ENCODE results near the gene B3GALT5. TPM values are rescaled to one million over a fixed set of nuclear protein-coding genes. Genes with fewer than 3 reads are reported as not detected.

The B3GALT5 gene
- total and polyA plus RNA-seq, 2 of the 4 experiments (the other 2 are of a cell fraction): 0.05 to 0.18 TPM

GRCh38 chr21:39675590-39675989 is 62.9 kb downstream of the B3GALT5 start:
- H2AFZ ChIP-seq (replicated peaks; ENCODE audit: low read length, poor library complexity): no peak overlapping the region
- no peak overlapping the region for H3K18ac ChIP-seq (ENCODE audit: low read depth, low read length)
- H3K79me1 ChIP-seq (ENCODE audit: low read depth in 1 of 2, low read length in 2 of 2): no peaks in the 10 kb centered on the region
- H3K27ac ChIP-seq (ENCODE audit: insufficient read depth, low read length): no peak overlapping the region
- dilution Hi-C loops (cut with HindIII; ENCODE audit: low sequenced_read_pairs, unreplicated experiment) (no loop called here), intact Hi-C loops (cut with micrococcal nuclease) (no loop called here), in situ Hi-C loops (cut with MboI; ENCODE audit: low sequenced_read_pairs) (no loop called here)
- no peak overlapping the region for H2AK5ac ChIP-seq (ENCODE audit: low read depth, low read length)
- ChIA-PET POLR2A (ENCODE audit: unreplicated experiment) (no interaction called here), CTCF (interaction anchor here (0.6 kb wide), 1 partner anchor 158 kb away, joined by 4 read pairs; no protein-coding TSS in a partner anchor)
- H3K9me3 ChIP-seq (ENCODE audit: control insufficient read depth, insufficient read depth, low read length): peaks cover 8% of the 10 kb centered on the region; the same call in 1 of the 2 replicates
- BruUV-seq (replicated peaks): no TSS peak
- no peak overlapping the region for H3K9ac ChIP-seq (ENCODE audit: low read depth, low read length)
- no peak overlapping the region for H3K14ac ChIP-seq (replicated peaks; ENCODE audit: low read depth, low read length)
- TF ChIP-seq MXI1 (IDR thresholded peaks at IDR 0.05; ENCODE audit: borderline replicate concordance, low read depth, low read length) (no peak), ELK1 (IDR thresholded peaks at IDR 0.05; ENCODE audit: borderline replicate concordance, low read depth, low read length) (no peak), RCOR1 (IDR thresholded peaks at IDR 0.05; ENCODE audit: insufficient replicate concordance, low read length) (no peak), RAD21 (IDR thresholded peaks at IDR 0.05; ENCODE audit: low read length) (no peak), CHD1 (IDR thresholded peaks at IDR 0.05; ENCODE audit: low read depth, low read length) (no peak), MAZ (IDR thresholded peaks at IDR 0.05; ENCODE audit: borderline replicate concordance, low read depth, low read length) (no peak), CTCF (conservative IDR thresholded peaks at IDR 0.05; ENCODE audit: low read depth, low read length) (no peak), POLR2A (IDR thresholded peaks at IDR 0.05; ENCODE audit: low read depth, low read length) (no peak), CEBPB (IDR thresholded peaks at IDR 0.05; ENCODE audit: low read depth, low read length) (no peak), SMC3 (IDR thresholded peaks at IDR 0.05; ENCODE audit: low read depth, low read length) (no peak), USF2 (IDR thresholded peaks at IDR 0.05; ENCODE audit: low read depth, low read length) (no peak), NFE2L2 (IDR thresholded peaks at IDR 0.05; ENCODE audit: low read depth, low read length) (no peak), RFX5 (IDR thresholded peaks at IDR 0.05; ENCODE audit: low read depth, low read length) (no peak), BHLHE40 (IDR thresholded peaks at IDR 0.05; ENCODE audit: low read depth, low read length) (no peak)
- no peak overlapping the region for H2BK5ac ChIP-seq (ENCODE audit: low read depth, low read length, poor library complexity, severe bottlenecking)
- no peak overlapping the region for H2BK120ac ChIP-seq (ENCODE audit: low read depth, low read length)
- H2BK20ac ChIP-seq (ENCODE audit: low read depth, low read length): no peak overlapping the region
- ATAC-seq (ENCODE audit: low read depth): no peak
- no peak overlapping the region for H3K4me3 ChIP-seq (ENCODE audit: insufficient read depth, low read depth, low read length)
- H3K36me3 ChIP-seq (ENCODE audit: control insufficient read depth, insufficient read depth, low read length): no peaks in the 10 kb centered on the region
- H2AK9ac ChIP-seq (replicated peaks; ENCODE audit: low read depth, low read length, poor library complexity): no peak overlapping the region
- peaks cover 2% of the 10 kb centered on the region for H3K27me3 ChIP-seq (ENCODE audit: control insufficient read depth, insufficient read depth, low read length)
- no peak overlapping the region for H3K56ac ChIP-seq (ENCODE audit: extremely low read depth, insufficient read depth, low read length)
- no peak overlapping the region for H3K4me2 ChIP-seq (ENCODE audit: low read depth, low read length)
- DNase-seq: no peak
- H3K9me1 ChIP-seq (ENCODE audit: insufficient read depth, low read length): no peaks in the 10 kb centered on the region
- H3K23ac ChIP-seq (ENCODE audit: low read depth, low read length): no peak overlapping the region
- H3K4me1 ChIP-seq (ENCODE audit: control insufficient read depth, insufficient read depth, low read length): no peaks in the 10 kb centered on the region
- WGBS, 2 experiments (ENCODE audit: extremely low coverage in 2 of 2, insufficient read length in 1 of 2): 60% methylated on average over 1 of the region's 12 CpGs; no CpG with 5 or more reads in 1 of the 2 experiments
- H4K91ac ChIP-seq (ENCODE audit: insufficient read depth, low read depth, low read length): no peak overlapping the region
- no peak overlapping the region for H4K5ac ChIP-seq (ENCODE audit: low read depth, low read length)
- H4K20me1 ChIP-seq (ENCODE audit: insufficient read depth, low read length): no peaks in the 10 kb centered on the region
- no peak overlapping the region for H3K4ac ChIP-seq (ENCODE audit: low read depth, low read length)
- H2BK15ac ChIP-seq (ENCODE audit: low read depth, low read length): no peak overlapping the region
- no peak overlapping the region for H4K8ac ChIP-seq (ENCODE audit: low read depth in 2 of 2, low read length in 2 of 2)
